ENCODE data around the gene ZC4H2. TPM values are rescaled to one million over a fixed set of nuclear protein-coding genes. Genes with fewer than 3 reads are reported as not detected.

Gene ZC4H2, protein sequence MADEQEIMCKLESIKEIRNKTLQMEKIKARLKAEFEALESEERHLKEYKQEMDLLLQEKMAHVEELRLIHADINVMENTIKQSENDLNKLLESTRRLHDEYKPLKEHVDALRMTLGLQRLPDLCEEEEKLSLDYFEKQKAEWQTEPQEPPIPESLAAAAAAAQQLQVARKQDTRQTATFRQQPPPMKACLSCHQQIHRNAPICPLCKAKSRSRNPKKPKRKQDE
- total RNA-seq: 3.8 and 4.3 TPM in 2 replicates

GRCh38 chrX:64975989-64976672, at the start of gene ZC4H2:
TSS of gene ZC4H2 (minus strand) at chrX:64976450. CDS start at chrX:64976377, 73 bp downstream.

Other genes with a start within 250 kb of the ZC4H2 start
- 0.09 TPM in 1 of 2 replicates, not detected in the other for gene ZC3H12B, start 58.4 kb upstream of the ZC4H2 start, total RNA-seq

All from endothelial cell of coronary artery (primary cell).